Stimulated activated memory B cell treated with anti-CD40 and anti-IgM and Interleukin-4, amounts not matched to agents 10 μg/mL and 1 μg/mL and 100 μg/mL, for 72 hours (primary cell): Measurements from ENCODE around the gene UMOD.

Source experiments
- ATAC-seq: fragments of 150-1000 bp; cut with Tn5 transposase; 2 replicates; pipeline ENCODE4 v1.10.0; 2021
- H3K27ac Mint-ChIP-seq: one replicate; pipeline ENCODE4 v1.8.0; 2022; ENCODE audit warnings: mild to moderate bottlenecking, mixed read lengths
- H3K27me3 Mint-ChIP-seq: one replicate; pipeline ENCODE4 v1.8.0; 2022; ENCODE audit warnings: mixed read lengths
- H3K36me3 Mint-ChIP-seq: one replicate; pipeline ENCODE4 v1.8.0; 2022; ENCODE audit warnings: mixed read lengths
- H3K4me1 Mint-ChIP-seq: one replicate; pipeline ENCODE4 v1.8.0; 2022; ENCODE audit warnings: mixed read lengths
- H3K4me3 Mint-ChIP-seq: one replicate; pipeline ENCODE4 v1.8.0; 2022; ENCODE audit warnings: mild to moderate bottlenecking, moderate library complexity, mixed read lengths
- H3K9me3 Mint-ChIP-seq: one replicate; pipeline ENCODE4 v1.8.0; 2022; ENCODE audit warnings: mixed read lengths

The UMOD gene

DNA sequence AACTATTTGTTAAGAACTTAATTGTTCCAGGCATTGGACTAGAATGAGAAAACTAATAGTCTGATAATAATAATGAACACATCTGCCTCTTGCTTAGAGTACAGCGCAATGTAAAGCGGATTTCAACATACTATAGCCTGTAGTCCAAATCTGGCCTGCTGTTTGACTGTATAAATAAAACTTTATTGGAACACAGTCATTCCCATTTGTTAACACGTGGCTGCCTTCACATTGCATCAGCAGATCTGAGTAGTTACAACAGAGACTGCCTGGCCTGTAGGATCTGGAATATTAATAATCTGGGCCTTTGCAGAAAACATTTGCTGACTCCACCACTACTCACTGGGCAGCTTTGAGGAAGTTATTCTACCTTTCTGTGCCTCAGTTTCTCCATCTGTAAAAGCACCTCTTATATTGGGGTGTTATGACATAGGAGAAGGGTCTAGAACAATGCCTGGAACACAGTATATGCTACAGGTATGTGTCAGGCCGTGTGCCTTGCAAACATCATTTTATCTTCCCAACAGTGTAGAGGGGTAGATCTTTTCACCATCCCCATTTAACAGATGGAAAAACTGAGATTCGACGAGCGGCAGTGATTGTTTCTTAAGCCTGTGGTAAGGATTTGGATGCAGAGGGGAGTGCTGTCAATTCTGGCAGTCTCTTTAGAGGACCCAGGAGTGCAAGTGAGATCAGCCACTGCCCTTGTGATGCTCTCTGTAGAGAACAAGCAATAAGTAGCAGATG lies 29.9 kb upstream of the UMOD start:
- Mint-ChIP-seq H3K4me1 (peaks cover 4% of the 10 kb centered on the region), H3K27ac (no peak overlapping the region), H3K9me3 (no peaks in the 10 kb centered on the region), H3K27me3 (peaks cover 12% of the 10 kb centered on the region), H3K36me3 (no peaks in the 10 kb centered on the region), H3K4me3 (no peak overlapping the region)
- no peak for ATAC-seq

DNA sequence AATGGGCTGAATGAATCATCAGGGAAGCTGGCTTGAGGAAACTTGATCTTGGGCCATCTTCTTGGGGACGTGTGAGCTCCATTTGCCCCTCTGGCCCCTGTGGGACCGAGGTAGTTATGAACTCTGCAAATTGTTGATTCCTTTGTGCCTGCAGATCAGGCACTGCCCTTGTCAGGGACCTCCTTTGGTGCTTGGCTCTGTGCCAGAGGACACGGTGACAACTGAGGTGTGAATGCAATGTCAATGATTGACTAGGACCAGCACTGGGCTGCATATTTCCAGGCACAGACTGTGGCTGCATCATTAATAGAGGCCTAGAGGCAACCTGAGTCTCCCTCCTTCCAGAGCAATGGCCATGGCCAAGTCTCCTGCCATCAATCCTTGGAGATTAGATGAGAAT lies 28.3 kb upstream of the UMOD start:
- no peak overlapping the region for H3K4me3 Mint-ChIP-seq
- no peak for ATAC-seq
- no peaks in the 10 kb centered on the region for H3K36me3 Mint-ChIP-seq
- H3K27me3 Mint-ChIP-seq, result no peaks in the 10 kb centered on the region
- no peak overlapping the region for H3K27ac Mint-ChIP-seq
- peaks cover 4% of the 10 kb centered on the region for H3K4me1 Mint-ChIP-seq
- H3K9me3 Mint-ChIP-seq, result no peaks in the 10 kb centered on the region

DNA sequence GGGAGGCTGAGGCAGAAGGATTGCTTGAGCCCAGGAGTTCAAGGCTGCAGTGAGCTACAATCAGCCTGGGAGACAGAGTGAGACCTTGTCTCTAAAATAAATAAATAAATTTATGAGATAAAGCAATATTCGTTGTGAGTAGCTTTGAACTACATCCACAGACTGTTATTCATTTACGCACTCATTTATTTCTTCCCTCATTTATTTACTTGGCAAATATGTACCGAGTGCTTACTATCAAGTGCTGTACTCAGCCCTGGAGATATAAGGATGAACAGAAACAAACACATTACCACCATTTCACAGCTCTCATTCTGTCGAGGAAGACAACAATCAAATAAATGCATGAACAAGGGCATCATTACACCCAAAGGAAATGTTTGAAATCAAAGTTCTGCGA lies 24.7 kb upstream of the UMOD start:
- no peaks in the 10 kb centered on the region for H3K36me3 Mint-ChIP-seq
- no peak overlapping the region for H3K27ac Mint-ChIP-seq
- H3K4me1 Mint-ChIP-seq, result no peaks in the 10 kb centered on the region
- no peaks in the 10 kb centered on the region for H3K9me3 Mint-ChIP-seq
- no peaks in the 10 kb centered on the region for H3K27me3 Mint-ChIP-seq
- no peak overlapping the region for H3K4me3 Mint-ChIP-seq
- ATAC-seq, result no peak

DNA sequence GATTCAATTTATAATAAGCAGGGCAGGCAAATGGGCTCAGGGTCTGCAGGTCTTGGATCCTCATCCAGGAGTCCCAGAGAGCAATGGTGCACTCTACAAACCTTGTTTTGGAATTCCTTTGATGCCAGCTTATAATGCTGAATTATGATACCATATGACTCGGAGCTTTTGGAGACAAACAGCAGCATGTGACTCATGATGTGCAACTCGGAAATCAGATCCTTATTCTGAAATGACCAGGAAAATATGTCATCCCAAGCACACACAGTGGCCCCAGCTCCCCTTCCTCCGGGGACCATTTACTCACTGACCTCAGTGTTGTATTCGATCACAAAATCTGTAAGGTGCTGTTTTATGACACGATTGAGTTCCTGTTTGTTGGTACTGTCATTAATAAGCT lies 20.2 kb upstream of the UMOD start:
- Mint-ChIP-seq H3K36me3 (no peaks in the 10 kb centered on the region), H3K9me3 (no peaks in the 10 kb centered on the region), H3K4me3 (no peak overlapping the region), H3K4me1 (no peaks in the 10 kb centered on the region), H3K27me3 (peaks cover 7% of the 10 kb centered on the region), H3K27ac (no peak overlapping the region)
- ATAC-seq, result no peak

DNA sequence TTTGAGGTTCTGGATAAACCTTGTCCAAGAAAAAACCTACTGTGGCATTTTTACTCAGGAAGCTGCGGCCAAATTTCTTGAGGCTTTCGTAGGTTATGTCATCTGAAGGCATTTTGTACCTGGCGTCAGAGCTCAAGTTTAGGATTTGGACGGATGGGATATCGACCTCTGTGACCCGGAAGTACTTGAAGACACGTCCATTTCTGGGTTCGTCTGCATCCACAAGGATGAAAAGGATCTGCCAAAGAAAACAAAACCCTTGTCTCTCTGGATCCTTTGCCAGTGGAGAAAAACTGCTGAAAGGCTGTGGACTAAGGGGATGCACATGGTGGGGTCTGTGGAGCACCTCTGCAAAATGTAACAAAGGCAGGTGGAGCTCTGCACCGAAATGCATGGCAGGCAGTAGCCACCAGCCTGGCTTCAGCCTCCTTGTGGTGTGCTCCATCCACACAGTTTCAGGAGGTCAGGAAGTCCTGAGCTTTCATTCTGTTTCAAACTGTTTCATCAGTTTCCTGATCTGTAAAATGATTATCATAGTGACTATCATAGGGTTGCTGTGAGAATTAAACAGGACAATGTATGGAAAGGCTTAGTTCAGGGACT lies 17.0 kb upstream of the UMOD start:
- Mint-ChIP-seq H3K27me3 (peaks cover 19% of the 10 kb centered on the region), H3K36me3 (no peaks in the 10 kb centered on the region), H3K4me3 (no peak overlapping the region), H3K9me3 (no peaks in the 10 kb centered on the region), H3K27ac (no peak overlapping the region), H3K4me1 (no peaks in the 10 kb centered on the region)
- no peak for ATAC-seq

DNA sequence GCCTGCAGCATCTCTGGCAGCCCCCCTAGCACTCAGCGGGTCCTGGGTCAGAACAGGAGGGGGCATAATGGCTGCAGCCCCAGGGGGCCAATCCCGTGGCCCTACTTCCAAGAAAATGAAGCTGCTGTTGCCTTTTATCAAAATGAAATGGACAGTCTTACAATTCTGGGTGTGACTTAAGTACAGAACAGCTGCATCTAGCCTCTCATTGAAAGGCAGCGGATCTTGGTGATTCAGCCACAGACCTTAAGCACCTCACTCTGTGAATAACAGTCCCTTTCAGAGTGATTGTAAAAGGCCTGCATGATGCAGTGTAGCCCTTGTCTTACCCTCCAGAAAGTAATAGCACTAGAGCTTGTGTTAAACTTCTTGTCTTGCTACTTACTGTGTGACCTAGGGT lies 11.5 kb upstream of the UMOD start:
- Mint-ChIP-seq H3K4me1 (no peaks in the 10 kb centered on the region), H3K9me3 (no peaks in the 10 kb centered on the region), H3K36me3 (no peaks in the 10 kb centered on the region), H3K27me3 (peaks cover 19% of the 10 kb centered on the region), H3K27ac (no peak overlapping the region), H3K4me3 (no peak overlapping the region)
- ATAC-seq, result no peak

DNA sequence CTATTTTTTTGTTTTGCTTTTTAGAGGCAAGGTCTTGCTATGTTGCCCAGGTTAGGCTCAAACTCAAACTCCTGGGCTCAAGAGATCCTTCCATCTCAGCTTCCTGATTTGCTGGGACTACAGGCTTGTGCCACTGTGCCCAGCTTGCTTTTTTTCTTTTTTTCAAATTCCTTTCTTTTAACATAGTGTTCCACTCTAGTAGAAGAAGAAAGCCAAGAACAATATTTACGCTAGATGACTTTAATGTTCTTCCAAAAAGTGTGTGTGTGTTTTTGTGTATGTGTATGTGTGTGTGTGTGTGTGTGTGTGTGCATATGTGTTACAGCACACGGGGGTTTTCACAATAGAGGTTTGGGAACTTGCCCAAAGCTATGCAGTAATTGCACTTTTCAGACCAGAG lies 10.7 kb upstream of the UMOD start:
- ATAC-seq, result no peak
- no peaks in the 10 kb centered on the region for H3K9me3 Mint-ChIP-seq
- peaks cover 17% of the 10 kb centered on the region for H3K27me3 Mint-ChIP-seq
- H3K27ac Mint-ChIP-seq, result no peak overlapping the region
- no peaks in the 10 kb centered on the region for H3K36me3 Mint-ChIP-seq
- H3K4me3 Mint-ChIP-seq, result no peak overlapping the region
- no peaks in the 10 kb centered on the region for H3K4me1 Mint-ChIP-seq

DNA sequence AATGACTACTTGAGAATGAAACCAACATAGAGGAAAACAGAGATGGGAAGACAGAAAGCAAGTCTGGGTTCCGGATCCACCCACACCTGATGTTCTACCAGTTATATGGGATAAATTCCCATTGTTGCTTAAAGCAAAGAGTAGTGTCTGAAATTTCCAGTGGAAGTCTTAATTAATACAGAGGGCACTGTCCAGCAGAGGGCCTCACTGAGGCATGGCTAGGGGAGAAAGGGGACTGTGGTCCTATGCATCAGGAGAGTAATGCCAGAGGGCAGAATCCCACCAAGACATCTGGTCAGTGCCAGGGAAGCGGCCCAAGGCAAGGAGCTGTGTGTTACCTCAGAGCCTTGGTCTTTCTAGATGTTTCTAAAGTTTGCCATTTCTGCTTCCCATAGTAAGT lies 7.5 kb upstream of the UMOD start:
- ATAC-seq, result no peak

DNA sequence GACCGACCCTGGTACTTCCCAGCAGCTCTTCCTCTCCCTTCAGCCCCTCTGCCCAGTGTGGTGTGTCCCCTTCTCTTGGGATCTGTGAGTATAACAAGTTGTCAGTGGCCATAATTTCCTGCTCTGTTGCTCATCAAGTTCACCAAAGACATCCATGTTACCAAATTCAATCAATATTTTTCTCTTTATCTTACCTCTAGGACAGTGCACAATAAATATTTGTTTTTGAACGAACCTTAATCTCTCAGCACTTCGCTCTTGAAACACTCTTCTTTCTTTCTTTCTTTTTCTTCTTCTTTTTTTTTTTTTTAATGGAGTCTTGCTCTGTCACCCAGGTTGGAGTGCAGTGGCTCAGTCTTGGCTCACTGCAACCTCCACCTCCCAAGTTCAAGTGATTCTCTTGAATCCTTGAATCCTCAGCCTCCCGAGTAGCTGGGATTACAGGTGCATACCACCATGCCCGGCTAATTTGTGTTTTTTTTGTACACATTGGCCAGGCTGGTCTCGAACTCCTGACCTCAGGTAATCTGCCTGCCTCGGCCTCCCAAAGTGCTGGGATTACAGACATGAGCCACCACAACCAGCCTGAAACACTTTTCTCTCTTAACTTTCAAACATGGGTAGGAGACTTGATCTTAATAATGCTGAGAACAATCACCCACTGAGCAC lies 2.7 kb upstream of the UMOD start:
- H3K27me3 Mint-ChIP-seq, result no peaks in the 10 kb centered on the region
- ATAC-seq, result no peak
- no peak overlapping the region for H3K27ac Mint-ChIP-seq
- no peak overlapping the region for H3K4me3 Mint-ChIP-seq
- no peaks in the 10 kb centered on the region for H3K36me3 Mint-ChIP-seq
- no peaks in the 10 kb centered on the region for H3K4me1 Mint-ChIP-seq
- peaks cover 3% of the 10 kb centered on the region for H3K9me3 Mint-ChIP-seq

More for the DNA sequence above, 7.5 kb upstream of the UMOD start:
- H3K27me3 Mint-ChIP-seq, result no peaks in the 10 kb centered on the region
- no peaks in the 10 kb centered on the region for H3K4me1 Mint-ChIP-seq
- H3K4me3 Mint-ChIP-seq, result no peak overlapping the region
- H3K36me3 Mint-ChIP-seq, result no peaks in the 10 kb centered on the region
- H3K27ac Mint-ChIP-seq, result no peak overlapping the region
- peaks cover 3% of the 10 kb centered on the region for H3K9me3 Mint-ChIP-seq

DNA sequence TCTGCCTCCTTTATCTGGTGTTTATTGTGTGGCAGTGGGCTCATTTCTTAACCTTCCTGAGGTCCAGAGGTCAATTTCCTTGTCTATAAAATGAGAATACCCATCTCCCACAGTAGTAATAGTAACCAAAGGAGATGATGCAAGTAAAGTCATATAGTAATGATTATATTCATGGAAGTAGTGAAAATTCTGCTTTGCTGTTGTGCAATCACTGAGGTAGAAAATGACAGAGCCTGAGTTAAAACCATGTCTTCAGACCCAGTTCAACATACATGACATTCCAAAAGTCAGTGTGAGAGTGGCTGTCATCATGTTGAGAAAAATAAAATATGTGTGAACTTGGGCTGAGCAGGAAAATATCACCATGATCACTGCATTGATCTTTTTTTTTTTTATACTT lies 864 bp upstream of the UMOD start:
- peaks cover 3% of the 10 kb centered on the region for H3K9me3 Mint-ChIP-seq
- H3K4me1 Mint-ChIP-seq, result no peaks in the 10 kb centered on the region
- no peaks in the 10 kb centered on the region for H3K36me3 Mint-ChIP-seq
- no peak overlapping the region for H3K27ac Mint-ChIP-seq
- no peak overlapping the region for H3K4me3 Mint-ChIP-seq
- no peaks in the 10 kb centered on the region for H3K27me3 Mint-ChIP-seq
- no peak for ATAC-seq

DNA sequence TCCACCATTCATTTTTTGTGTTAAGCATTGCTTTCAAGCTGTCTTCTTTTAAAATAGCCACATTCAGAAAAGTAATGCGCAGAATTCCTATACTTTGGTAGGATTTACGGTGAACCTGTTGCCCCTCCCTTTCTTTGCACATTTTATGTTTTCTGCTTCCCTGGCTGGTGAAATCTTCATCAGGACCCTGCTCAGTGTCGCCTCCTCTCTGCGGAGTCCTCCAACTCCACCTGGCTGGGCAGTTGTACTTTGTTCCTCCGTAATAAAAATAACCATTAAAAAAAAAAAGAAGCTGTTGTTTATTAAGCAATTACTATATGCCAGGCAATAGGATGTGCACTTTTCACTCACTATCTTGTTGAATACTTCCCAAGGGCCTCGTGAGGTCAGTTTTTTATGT lies 2.9 kb downstream of the UMOD start:
- Mint-ChIP-seq H3K9me3 (peaks cover 3% of the 10 kb centered on the region), H3K27me3 (peaks cover 9% of the 10 kb centered on the region), H3K4me3 (no peak overlapping the region)

DNA sequence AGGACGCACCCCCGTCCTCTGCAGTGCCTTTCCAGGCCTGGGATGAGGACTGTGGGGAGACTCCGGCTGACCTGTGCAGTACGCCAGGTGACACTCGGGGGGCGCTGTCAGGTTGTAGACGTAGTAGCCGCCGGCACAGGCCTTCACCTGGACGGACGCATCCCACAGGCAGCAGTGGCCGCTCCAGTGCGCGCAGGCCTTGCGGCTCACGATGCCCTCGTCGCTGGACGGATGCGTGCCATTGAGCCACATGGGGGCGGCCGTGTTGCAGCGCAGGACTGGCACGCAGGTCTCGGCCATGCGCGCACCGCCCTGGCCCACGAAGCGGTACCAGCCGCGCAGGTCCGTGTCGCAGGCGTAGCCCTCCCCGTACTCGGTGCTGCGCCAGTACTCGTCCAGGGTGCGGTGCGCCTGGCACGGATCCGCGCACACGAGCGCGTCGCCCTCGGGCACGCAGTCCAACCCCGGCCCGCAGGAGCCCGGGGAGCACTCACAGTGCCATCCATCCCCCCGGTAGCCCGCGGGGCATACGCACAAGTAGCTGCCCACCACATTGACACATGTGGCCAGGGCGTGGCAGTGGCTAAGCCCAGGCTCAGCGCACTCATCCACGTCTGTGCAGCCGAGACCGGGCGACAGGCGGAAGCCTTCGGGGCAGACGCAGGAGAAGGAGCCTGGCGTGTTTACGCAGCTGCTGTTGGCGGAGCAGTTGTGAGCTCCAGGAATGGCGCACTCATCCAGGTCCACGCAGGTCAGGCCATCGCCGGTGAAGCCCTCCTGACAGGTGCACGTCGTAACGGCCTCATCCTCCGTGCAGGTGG lies 3.9 kb downstream of the UMOD start:
- Mint-ChIP-seq H3K27ac (no peak overlapping the region), H3K27me3 (peaks cover 9% of the 10 kb centered on the region), H3K36me3 (no peaks in the 10 kb centered on the region), H3K4me1 (no peaks in the 10 kb centered on the region), H3K9me3 (peaks cover 3% of the 10 kb centered on the region), H3K4me3 (no peak overlapping the region)
- peak; percentile 41 for ATAC-seq

More for the DNA sequence above, 2.9 kb downstream of the UMOD start:
- H3K36me3 Mint-ChIP-seq, result no peaks in the 10 kb centered on the region
- no peak overlapping the region for H3K27ac Mint-ChIP-seq
- H3K4me1 Mint-ChIP-seq, result no peaks in the 10 kb centered on the region
- ATAC-seq, result no peak

DNA sequence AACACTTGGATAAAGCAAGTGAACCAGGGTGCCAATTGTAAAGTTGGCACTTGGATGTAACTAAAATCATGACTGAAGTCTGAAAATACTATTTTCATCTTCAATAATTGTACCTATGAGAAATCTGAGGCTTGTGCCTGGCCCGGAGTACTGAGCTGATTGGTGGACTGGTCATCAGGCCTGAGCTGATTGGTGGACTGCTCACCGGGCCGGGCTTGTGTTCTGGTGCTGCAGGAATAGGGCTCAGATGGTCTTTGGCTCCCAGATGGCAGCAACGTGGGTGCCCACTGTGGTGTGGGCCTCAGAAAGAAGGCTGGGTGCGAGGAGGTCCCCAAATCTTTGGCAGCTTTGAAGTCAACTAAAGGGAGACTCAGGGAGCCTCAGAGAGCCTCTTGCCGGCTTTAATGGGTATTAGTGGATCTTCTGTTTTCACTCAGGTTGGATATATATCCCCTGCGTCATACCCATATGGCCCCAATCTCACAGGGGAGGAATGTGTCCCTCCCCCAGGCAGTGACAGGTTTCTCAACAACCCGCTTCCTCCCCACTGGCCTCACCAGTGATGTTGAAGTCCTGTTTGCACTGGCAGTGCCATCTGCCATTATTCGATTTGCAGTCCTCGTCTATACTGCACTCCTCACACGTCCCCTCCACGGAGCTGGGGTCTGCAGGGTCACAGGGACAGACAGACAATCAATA lies 4.7 kb downstream of the UMOD start:
- Mint-ChIP-seq H3K27me3 (peaks cover 9% of the 10 kb centered on the region), H3K4me1 (no peaks in the 10 kb centered on the region), H3K4me3 (no peak overlapping the region), H3K9me3 (peaks cover 3% of the 10 kb centered on the region), H3K36me3 (no peaks in the 10 kb centered on the region), H3K27ac (no peak overlapping the region)
- no peak for ATAC-seq

DNA sequence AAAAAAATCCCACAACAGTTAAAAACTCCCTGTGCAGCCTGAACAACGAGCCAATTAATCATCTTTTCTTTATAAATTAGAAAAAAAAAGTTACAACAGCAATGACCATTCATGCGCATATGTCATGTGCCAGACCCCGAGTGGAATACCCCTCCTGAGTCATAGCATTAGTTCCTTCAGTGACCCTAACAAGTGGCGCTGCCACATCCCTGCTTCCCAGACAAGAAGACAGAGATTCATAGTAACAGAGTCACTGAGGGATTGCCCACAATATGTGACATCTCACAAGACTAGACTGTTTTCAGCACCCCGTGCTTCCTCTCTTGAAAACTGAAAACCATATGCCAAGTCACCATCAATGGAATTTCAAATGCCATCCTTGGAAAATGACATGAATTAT lies 7.9 kb downstream of the UMOD start:
- Mint-ChIP-seq H3K9me3 (peaks cover 6% of the 10 kb centered on the region), H3K36me3 (no peaks in the 10 kb centered on the region), H3K4me3 (no peak overlapping the region), H3K27ac (no peak overlapping the region), H3K27me3 (peaks cover 9% of the 10 kb centered on the region), H3K4me1 (no peaks in the 10 kb centered on the region)
- no peak for ATAC-seq

DNA sequence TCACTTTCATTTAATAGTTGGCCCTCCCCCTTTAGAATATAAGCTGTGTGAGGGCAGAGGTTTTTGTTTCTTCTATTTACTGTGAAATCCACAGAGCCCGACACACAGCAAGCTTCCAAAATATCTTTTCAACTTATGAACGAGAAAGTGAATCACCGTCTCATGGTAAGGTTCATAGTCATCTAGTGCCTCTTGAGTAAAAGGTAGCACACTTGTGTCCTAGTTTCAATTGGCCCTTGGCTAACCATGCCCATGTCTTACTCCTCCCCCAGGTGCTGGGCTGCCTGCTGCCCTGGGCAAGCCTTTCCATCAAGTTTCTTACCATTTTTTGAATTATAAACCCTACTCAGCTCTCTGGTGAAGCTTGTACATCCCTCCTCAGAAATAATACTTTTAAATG lies 12.8 kb downstream of the UMOD start:
- H3K4me3 Mint-ChIP-seq, result no peak overlapping the region
- no peak overlapping the region for H3K27ac Mint-ChIP-seq
- no peaks in the 10 kb centered on the region for H3K36me3 Mint-ChIP-seq
- ATAC-seq, result no peak
- no peaks in the 10 kb centered on the region for H3K27me3 Mint-ChIP-seq
- no peaks in the 10 kb centered on the region for H3K4me1 Mint-ChIP-seq
- peaks cover 3% of the 10 kb centered on the region for H3K9me3 Mint-ChIP-seq
